Measurements from ENCODE around the gene COL5A2.

- TF ChIP-seq CTCF (IDR thresholded peaks at IDR 0.05) (no peak), POLR2A (IDR thresholded peaks at IDR 0.05) (no peak)
These were observed 14.8 kb downstream of the COL5A2 start for GRCh38 chr2:189164746-189165145.

Data from adrenal gland (tissue), 5 donors.